Body of pancreas (tissue), 4 donors: ENCODE data around the gene CDX2. TPM values are rescaled to one million over a fixed set of nuclear protein-coding genes. Genes with fewer than 3 reads are reported as not detected.

Source experiments
- ATAC-seq: fragments of 150-250 bp; one replicate; pipeline ENCODE4 v1.9.1; 2016
- DNase-seq, 4 donors: peaks; one replicate each; pipeline ENCODE4 v3.0.0-alpha.2; 2019
- H3K27ac ChIP-seq, 4 donors: fragments of 200-600 bp; sonication (generic); 1 replicate in 3 of 4; 2 replicates in 1 of 4; pipeline versions ENCODE4 v1.5.1 to v1.6.1; 2016 to 2019; ENCODE audit warnings: mild to moderate bottlenecking in 1 of 4, mixed read lengths in 1 of 4, moderate library complexity in 1 of 4
- H3K27me3 ChIP-seq, 2 donors: fragments of 200-600 bp; sonication (generic); one replicate each; pipeline ENCODE4 v1.6.0; 2016; ENCODE audit warnings: mild to moderate bottlenecking in 1 of 2
- H3K36me3 ChIP-seq, 2 donors: fragments of 200-600 bp; sonication (generic); replicated peaks in 1 of 2; 2 replicates each; pipeline ENCODE4 v1.5.1; 2016; ENCODE audit warnings: low read depth in 2 of 2; ENCODE audit not compliant: insufficient read depth in 1 of 2
- H3K4me1 ChIP-seq: fragments of 200-600 bp; sonication (generic); one replicate; pipeline ENCODE4 v1.6.0; 2016
- H3K4me3 ChIP-seq, 2 donors: fragments of 200-600 bp; sonication (generic); 1 replicate in 1 of 2; 2 replicates in 1 of 2; pipeline ENCODE4 v1.5.1; 2016 to 2019
- H3K9me3 ChIP-seq, 3 donors: fragments of 200-600 bp; sonication (generic); 1 replicate in 2 of 3; 2 replicates in 1 of 3; pipeline ENCODE4 v1.5.1; 2016
- CTCF ChIP-seq, 7 experiments: fragments of 450-650 bp in 4 of 7; fragments of 200-600 bp in 3 of 7; sonication (generic) in 3 of 7; IDR thresholded peaks; one replicate each; pipeline ENCODE4 v1.5.1; 2016 to 2019; ENCODE audit warnings: antibody characterized with exemption in 7 of 7
- POLR2A ChIP-seq, 3 donors: fragments of 450-650 bp; IDR thresholded peaks; one replicate each; pipeline ENCODE4 v1.6.1; 2016; ENCODE audit warnings: antibody characterized with exemption in 3 of 3, mild to moderate bottlenecking in 2 of 3
- WGBS, 2 donors: methylation state at CpG; one replicate each; pipeline ENCODE4 v1.1.5; 2017; 5-methylcytosine and 5-hydroxymethylcytosine counted together
- intact Hi-C: fragments of 100-400 bp; cut with DNase I; formaldehyde crosslinking; loops from one replicate; pipeline ENCODE4 v1.15.1; 2023
- total RNA-seq, 2 donors: library from RNA; depleted of rRNA; stranded (reverse); fragments of >200 nt; gene quantifications; one replicate each; pipeline ENCODE4 v1.1.0, GENCODE V29; 2016

Gene CDX2
- total RNA-seq, 2 donors from 2014 or later, result 1.3 to 1.6 TPM

- Histone ChIP-seq H3K27me3 (no peaks in the 10 kb centered on the region), H3K4me3 (peak overlapping the region; percentile 52 to 87), H3K4me1 (peaks cover 36% of the 10 kb centered on the region), H3K9me3 (no peaks in the 10 kb centered on the region), H3K36me3 (no peaks in the 10 kb centered on the region), H3K27ac (peak overlapping the region in 3 of 4 donors; percentile 90 to 91 (median 90))
- 11 to 21% methylated on average over 14 to 41 of the region's 41 CpGs for WGBS, 2 donors
- ATAC-seq (no peak), DNase-seq (no peak)
- TF ChIP-seq POLR2A (IDR thresholded peaks at IDR 0.05) (no peak), CTCF (IDR thresholded peaks at IDR 0.05) (no peak)
- intact Hi-C loops, result no loop called here
Measured at GRCh38 chr13:27921421-27921960, 47.6 kb downstream of the CDX2 start.

- Histone ChIP-seq H3K27ac (peak overlapping the region; percentile 79 to 91 (median 90)), H3K4me1 (peaks cover 36% of the 10 kb centered on the region), H3K36me3 (no peaks in the 10 kb centered on the region), H3K4me3 (peak overlapping the region; percentile 52 to 87), H3K9me3 (no peaks in the 10 kb centered on the region), H3K27me3 (no peaks in the 10 kb centered on the region)
- WGBS, 2 donors, result 1 to 2% methylated on average over 30 to 40 of the region's 40 CpGs
- TF ChIP-seq CTCF (IDR thresholded peaks at IDR 0.05) (peak in 1 of 7 experiments; percentile 14), POLR2A (IDR thresholded peaks at IDR 0.05) (no peak)
- DNase-seq (peak in 3 of 4 donors; percentile 26 to 33 (median 27)), ATAC-seq (no peak)
- intact Hi-C loops, result no loop called here
Measured at GRCh38 chr13:27920677-27921420, 48.3 kb downstream of the CDX2 start.

- intact Hi-C loops, result no loop called here
- peak within 1 kb of the TSS; percentile 79 to 91 (median 90) for H3K27ac ChIP-seq
- peak within 1 kb of the TSS; percentile 52 to 87 for H3K4me3 ChIP-seq
- H3K4me1 ChIP-seq, result peaks cover 36% of the 10 kb centered on the region
- no peaks in the 10 kb centered on the region for H3K36me3 ChIP-seq
- TF ChIP-seq CTCF (IDR thresholded peaks at IDR 0.05) (no peak), POLR2A (IDR thresholded peaks at IDR 0.05) (peak; percentile 77 to 91 (median 89))
- no peaks in the 10 kb centered on the region for H3K9me3 ChIP-seq
- no peaks in the 10 kb centered on the region for H3K27me3 ChIP-seq
- ATAC-seq (peak; percentile 91), DNase-seq (peak in 3 of 4 donors; percentile 41 to 91 (median 89))
- WGBS, 2 donors, result 0% methylated on average over 15 to 47 of the region's 76 CpGs
Measured at GRCh38 chr13:27919934-27920676, 49.0 kb downstream of the CDX2 start, which contains the start of gene PDX1. TSS of gene PDX1 (plus strand) at chr13:27920000. CDS start at chr13:27920139, 139 bp downstream.

GRCh38 chr13:27919659-27919933 lies 49.5 kb downstream of the CDX2 start:
- intact Hi-C loops, result no loop called here
- Histone ChIP-seq H3K27ac (peak overlapping the region in 3 of 4 donors; percentile 90 to 91 (median 90)), H3K36me3 (no peaks in the 10 kb centered on the region), H3K27me3 (no peaks in the 10 kb centered on the region), H3K4me1 (peaks cover 36% of the 10 kb centered on the region), H3K9me3 (no peaks in the 10 kb centered on the region), H3K4me3 (peak overlapping the region in 1 of 2 donors; percentile 52)
- DNase-seq (peak in 2 of 4 donors; percentile 92 to 94), ATAC-seq (no peak)
- no peak for TF ChIP-seq CTCF (IDR thresholded peaks at IDR 0.05)
- no peak for TF ChIP-seq POLR2A (IDR thresholded peaks at IDR 0.05)
- 2 to 4% methylated on average over 8 to 11 of the region's 11 CpGs for WGBS, 2 donors
